SK-N-MC (cell line): ENCODE results near the gene NEK1.
A peak's percentile ranks its signal among the peaks of the same experiment; 100 is the strongest.

Experiments
- DNase-seq: peaks from one replicate; pipeline ENCODE4 v3.0.0-alpha.2; 2011; ENCODE audit warnings: low read depth, low spot score
- H3K27ac ChIP-seq: fragments of 200-600 bp; sonication (generic); 2 replicates; pipeline ENCODE4 v1.5.1; 2016; ENCODE audit warnings: mixed run types
- H3K36me3 ChIP-seq: fragments of 200-600 bp; sonication (generic); 2 replicates; pipeline ENCODE4 v1.6.1; 2017; ENCODE audit warnings: antibody characterized with exemption, low read length, mixed read lengths; ENCODE audit not compliant: insufficient read depth
- H3K4me3 ChIP-seq: fragments of 200-600 bp; sonication (generic); 2 replicates; pipeline ENCODE4 v1.5.1; 2016
- H3K9ac ChIP-seq: fragments of 200-600 bp; sonication (generic); 2 replicates; pipeline ENCODE4 v1.8.0; 2017; ENCODE audit warnings: mixed run types, mixed read lengths; ENCODE audit not compliant: insufficient read length
- H3K9me3 ChIP-seq: fragments of 200-600 bp; sonication (generic); 2 replicates; pipeline ENCODE4 v1.6.1; 2017; ENCODE audit warnings: low read depth, mild to moderate bottlenecking, antibody characterized with exemption, low read length, moderate library complexity, mixed read lengths
- EZH2 ChIP-seq: fragments of 200-600 bp; sonication (generic); IDR thresholded peaks from one replicate; pipeline ENCODE4 v1.6.1; 2017; ENCODE audit warnings: antibody characterized with exemption
- FOXP2 ChIP-seq: optimal IDR thresholded peaks from 2 replicates; pipeline ENCODE3; 2011; ENCODE audit warnings: mild to moderate bottlenecking, moderate library complexity; ENCODE audit not compliant: insufficient read depth; ENCODE audit errors: extremely low read length, control extremely low read depth
- POLR2AphosphoS5 ChIP-seq: IDR thresholded peaks from 2 replicates; pipeline ENCODE4 v1.6.1; 2012; ENCODE audit warnings: mild to moderate bottlenecking, low read depth, low read length, borderline replicate concordance

Gene NEK1

DNA sequence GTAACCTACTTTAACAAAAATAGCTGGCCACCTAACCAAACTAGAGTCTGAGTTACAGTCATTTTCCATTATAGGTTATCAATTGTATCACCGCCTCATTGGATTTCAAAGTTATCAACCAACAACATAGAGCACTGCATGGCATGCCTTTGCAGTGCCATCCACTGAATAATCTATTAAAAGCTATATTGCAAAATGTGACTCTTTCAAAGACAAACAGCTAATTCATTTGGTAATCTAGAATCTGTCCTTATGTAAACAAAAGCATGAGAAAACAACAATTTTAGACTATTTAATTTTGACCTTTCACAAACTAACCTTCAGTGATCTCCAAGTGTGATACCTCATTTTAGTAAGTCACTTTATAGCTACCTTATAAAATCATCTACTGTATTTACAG is 197.5 kb downstream of the NEK1 start:
- TF ChIP-seq EZH2 (no peak), POLR2AphosphoS5 (no peak), FOXP2 (no peak)
- H3K4me3 ChIP-seq = no peak overlapping the region
- no peaks in the 10 kb centered on the region for H3K36me3 ChIP-seq
- no peak overlapping the region for H3K27ac ChIP-seq
- no peak for DNase-seq
- H3K9me3 ChIP-seq = no peaks in the 10 kb centered on the region
- H3K9ac ChIP-seq = no peak overlapping the region

DNA sequence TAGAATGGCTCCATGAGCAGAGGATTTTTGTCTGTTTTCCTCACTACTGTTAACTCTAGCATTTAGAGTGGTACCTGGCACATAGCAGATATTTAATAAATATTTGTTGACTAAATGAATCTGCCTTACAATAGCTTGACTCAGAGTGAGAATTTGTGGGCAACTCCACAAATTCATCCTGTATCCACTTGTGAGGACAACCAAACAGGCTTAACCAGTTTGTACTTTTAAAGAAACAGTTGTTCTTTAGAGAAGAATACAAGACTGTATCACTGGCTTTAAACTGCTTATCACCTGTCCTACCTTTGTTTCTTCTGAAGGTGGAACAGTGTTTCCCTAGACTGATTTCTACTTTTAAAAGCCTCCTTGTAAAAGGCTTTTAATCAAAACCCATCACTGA is 200.3 kb downstream of the NEK1 start:
- Histone ChIP-seq H3K36me3 (no peaks in the 10 kb centered on the region), H3K9ac (no peak overlapping the region), H3K27ac (no peak overlapping the region), H3K9me3 (no peaks in the 10 kb centered on the region), H3K4me3 (no peak overlapping the region)
- no peak for DNase-seq
- TF ChIP-seq FOXP2 (no peak), POLR2AphosphoS5 (no peak), EZH2 (no peak)

- peak; percentile 5 for DNase-seq
- Histone ChIP-seq H3K36me3 (no peaks in the 10 kb centered on the region), H3K27ac (no peak overlapping the region), H3K4me3 (no peak overlapping the region), H3K9ac (no peak overlapping the region), H3K9me3 (no peaks in the 10 kb centered on the region)
- no peak for TF ChIP-seq FOXP2
- no peak for TF ChIP-seq EZH2
- no peak for TF ChIP-seq POLR2AphosphoS5
Observed at GRCh38 chr4:169410839-169411770, 201.3 kb downstream of the NEK1 start.

- Histone ChIP-seq H3K4me3 (no peak overlapping the region), H3K9ac (no peak overlapping the region), H3K36me3 (no peaks in the 10 kb centered on the region), H3K27ac (no peak overlapping the region), H3K9me3 (no peaks in the 10 kb centered on the region)
- TF ChIP-seq EZH2 (no peak), POLR2AphosphoS5 (no peak), FOXP2 (no peak)
- no peak for DNase-seq
Observed at GRCh38 chr4:169407217-169407845, 205.1 kb downstream of the NEK1 start.

DNA sequence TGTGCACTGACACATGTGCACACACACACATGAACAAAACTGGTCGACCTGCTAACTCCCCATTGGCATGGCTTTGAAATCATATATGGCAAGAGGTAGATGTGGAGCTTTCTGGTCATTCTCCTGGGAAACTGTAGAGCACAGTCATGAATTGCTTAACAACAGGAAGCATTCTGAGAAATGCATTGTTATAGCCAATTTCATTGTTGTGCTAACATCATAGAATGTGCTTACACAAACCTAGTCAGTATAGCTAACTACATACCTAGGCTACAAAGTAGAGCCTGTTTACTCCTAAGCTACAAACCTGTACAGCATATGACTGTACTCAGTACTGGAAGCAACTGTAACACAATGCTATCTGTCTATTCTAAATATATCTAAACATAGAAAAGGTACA is 207.4 kb downstream of the NEK1 start:
- TF ChIP-seq FOXP2 (no peak), EZH2 (no peak), POLR2AphosphoS5 (no peak)
- Histone ChIP-seq H3K9ac (no peak overlapping the region), H3K4me3 (no peak overlapping the region), H3K9me3 (no peaks in the 10 kb centered on the region), H3K36me3 (no peaks in the 10 kb centered on the region), H3K27ac (no peak overlapping the region)
- no peak for DNase-seq

DNA sequence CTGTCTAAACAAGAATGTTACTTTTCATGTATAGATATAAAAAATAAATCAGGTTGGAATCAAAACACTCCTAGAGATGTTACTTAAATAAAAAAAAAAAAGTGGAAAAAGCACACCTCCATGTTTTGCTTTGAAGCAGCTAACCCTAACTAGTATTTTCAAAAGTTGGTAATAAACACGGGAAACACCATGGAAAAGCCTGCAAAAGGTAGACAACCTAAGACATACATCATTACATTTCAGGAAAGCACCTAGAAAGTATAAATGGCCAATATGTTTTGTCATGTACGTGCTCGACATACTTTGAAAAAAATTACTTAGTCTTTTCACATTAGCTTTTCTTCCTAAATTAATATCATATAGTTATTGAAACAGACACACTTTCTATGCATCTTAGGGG is 211.6 kb downstream of the NEK1 start:
- H3K36me3 ChIP-seq = no peaks in the 10 kb centered on the region

DNA sequence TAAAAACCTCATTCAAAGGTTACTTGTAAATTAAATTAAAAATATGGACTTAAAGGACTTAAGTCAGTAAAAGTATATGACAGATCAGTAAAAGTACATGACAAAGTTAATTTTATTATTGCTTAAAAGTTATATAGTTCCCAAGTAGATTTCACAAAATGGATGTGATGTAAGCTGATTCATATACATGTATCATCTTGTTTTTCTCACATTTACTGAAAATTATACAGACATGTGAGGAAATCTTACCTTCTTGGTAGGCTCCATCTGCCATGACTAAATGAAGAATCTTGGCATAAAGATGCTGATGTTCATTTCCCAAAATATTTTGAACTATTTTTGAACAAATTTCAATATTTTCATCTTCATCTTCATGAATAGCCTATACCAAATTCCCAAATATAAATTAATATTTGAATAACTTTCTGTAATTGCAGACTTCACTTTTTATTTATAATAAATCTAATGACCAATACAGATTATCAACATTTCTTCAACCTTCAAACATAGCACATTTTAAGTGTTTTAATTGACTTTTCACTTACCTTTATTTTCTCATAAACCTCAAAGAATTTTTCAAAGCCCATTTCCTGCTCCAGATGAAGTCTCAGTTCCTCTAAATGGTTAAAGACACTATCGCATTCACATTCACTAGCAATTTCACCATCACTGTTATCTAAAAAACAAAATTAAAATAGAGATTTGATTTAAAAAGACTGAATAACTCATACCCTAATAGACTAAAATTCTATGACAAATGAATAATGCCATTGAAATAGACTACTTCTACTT is 212.2 kb downstream of the NEK1 start:
- Histone ChIP-seq H3K27ac (no peak overlapping the region), H3K36me3 (no peaks in the 10 kb centered on the region), H3K9me3 (no peaks in the 10 kb centered on the region), H3K9ac (no peak overlapping the region), H3K4me3 (no peak overlapping the region)
- TF ChIP-seq POLR2AphosphoS5 = no peak
- no peak for TF ChIP-seq FOXP2
- TF ChIP-seq EZH2 = no peak
- no peak for DNase-seq

More for the DNA sequence above, 211.6 kb downstream of the NEK1 start:
- Histone ChIP-seq H3K9me3 (no peaks in the 10 kb centered on the region), H3K4me3 (no peak overlapping the region), H3K9ac (no peak overlapping the region), H3K27ac (no peak overlapping the region)
- TF ChIP-seq EZH2 = no peak
- TF ChIP-seq FOXP2 = no peak
- TF ChIP-seq POLR2AphosphoS5 = no peak
- no peak for DNase-seq

- TF ChIP-seq POLR2AphosphoS5 = no peak
- TF ChIP-seq FOXP2 = no peak
- TF ChIP-seq EZH2 = no peak
- peak overlapping the region; percentile 1; the same call in 1 of the 2 replicates for H3K4me3 ChIP-seq
- H3K27ac ChIP-seq = peak overlapping the region; percentile 86
- H3K9ac ChIP-seq = no peak overlapping the region
- H3K36me3 ChIP-seq = no peaks in the 10 kb centered on the region
- H3K9me3 ChIP-seq = no peaks in the 10 kb centered on the region
- DNase-seq = peak; percentile 26
Observed at GRCh38 chr4:169398316-169398715, 214.1 kb downstream of the NEK1 start.
